Right renal pelvis (tissue), 4 donors: ENCODE measurements around the gene KIAA1671. TPM values are rescaled to one million over a fixed set of nuclear protein-coding genes. Genes with fewer than 3 reads are reported as not detected.

Experiments used
- DNase-seq, 4 donors: peaks; one replicate each; pipeline ENCODE4 v3.0.0-alpha.2; 2013; ENCODE audit warnings: low read depth in 4 of 4, low spot score in 3 of 4, missing footprints in 1 of 4
- polyA plus RNA-seq, 4 donors: library from polyadenylated mRNA; unstranded; fragments of 120-200 nt; gene quantifications; one replicate each; pipeline ENCODE4 v1.2.1, GENCODE V29; 2013; ENCODE audit not compliant: insufficient read length in 4 of 4

KIAA1671 gene
- polyA plus RNA-seq, 4 donors: 25.3 to 29.6 (median 27.6) TPM

GRCh38 chr22:25007444-25008106 lies 55.1 kb downstream of the KIAA1671 start:
- DNase-seq: no peak

GRCh38 chr22:25008666-25009065 lies 56.1 kb downstream of the KIAA1671 start:
- DNase-seq: no peak

- no peak for DNase-seq
Observed at GRCh38 chr22:25012741-25013143, 60.2 kb downstream of the KIAA1671 start.

GRCh38 chr22:25013607-25014006 lies 61.1 kb downstream of the KIAA1671 start:
- DNase-seq: no peak

- DNase-seq: no peak
Observed at GRCh38 chr22:25014896-25015755, 62.6 kb downstream of the KIAA1671 start.

- DNase-seq: no peak
Observed at GRCh38 chr22:25016311-25016710, 63.8 kb downstream of the KIAA1671 start.

GRCh38 chr22:25018009-25018408 lies 65.5 kb downstream of the KIAA1671 start:
- DNase-seq: no peak

GRCh38 chr22:25019427-25020184 lies 67.1 kb downstream of the KIAA1671 start:
- DNase-seq: no peak

GRCh38 chr22:25021409-25021808 lies 68.9 kb downstream of the KIAA1671 start:
- DNase-seq: no peak

GRCh38 chr22:25021976-25022711 lies 69.6 kb downstream of the KIAA1671 start:
- no peak for DNase-seq

- no peak for DNase-seq
Observed at GRCh38 chr22:25023879-25024278, 71.4 kb downstream of the KIAA1671 start.

- DNase-seq: no peak
Observed at GRCh38 chr22:25024895-25025294, 72.4 kb downstream of the KIAA1671 start.

- DNase-seq: no peak
Observed at GRCh38 chr22:25025491-25026400, 73.2 kb downstream of the KIAA1671 start.

GRCh38 chr22:25027043-25027906 lies 74.8 kb downstream of the KIAA1671 start:
- DNase-seq: no peak

GRCh38 chr22:25027959-25028840 lies 75.7 kb downstream of the KIAA1671 start:
- DNase-seq: no peak

- DNase-seq: no peak
Observed at GRCh38 chr22:25028841-25029141, 76.3 kb downstream of the KIAA1671 start.

GRCh38 chr22:25029181-25029580 lies 76.7 kb downstream of the KIAA1671 start:
- no peak for DNase-seq

GRCh38 chr22:25030636-25031035 lies 78.1 kb downstream of the KIAA1671 start:
- no peak for DNase-seq
